ENCODE data around the gene KRT2.

DNA sequence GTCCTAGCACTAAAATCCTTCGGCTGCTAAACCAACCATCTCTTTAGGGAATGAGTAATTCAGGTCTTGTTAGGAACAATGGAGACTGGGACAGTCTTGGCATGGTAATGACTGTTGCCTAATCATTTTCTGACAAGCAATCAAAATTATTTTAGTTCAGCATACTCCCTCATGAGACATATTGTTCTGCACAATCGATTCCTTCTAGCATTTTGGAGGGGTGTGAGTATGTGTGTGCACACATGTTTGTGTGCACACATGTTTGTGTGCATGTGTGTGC, 30.3 kb upstream of the KRT2 start:
- TF ChIP-seq, protein P1, sequence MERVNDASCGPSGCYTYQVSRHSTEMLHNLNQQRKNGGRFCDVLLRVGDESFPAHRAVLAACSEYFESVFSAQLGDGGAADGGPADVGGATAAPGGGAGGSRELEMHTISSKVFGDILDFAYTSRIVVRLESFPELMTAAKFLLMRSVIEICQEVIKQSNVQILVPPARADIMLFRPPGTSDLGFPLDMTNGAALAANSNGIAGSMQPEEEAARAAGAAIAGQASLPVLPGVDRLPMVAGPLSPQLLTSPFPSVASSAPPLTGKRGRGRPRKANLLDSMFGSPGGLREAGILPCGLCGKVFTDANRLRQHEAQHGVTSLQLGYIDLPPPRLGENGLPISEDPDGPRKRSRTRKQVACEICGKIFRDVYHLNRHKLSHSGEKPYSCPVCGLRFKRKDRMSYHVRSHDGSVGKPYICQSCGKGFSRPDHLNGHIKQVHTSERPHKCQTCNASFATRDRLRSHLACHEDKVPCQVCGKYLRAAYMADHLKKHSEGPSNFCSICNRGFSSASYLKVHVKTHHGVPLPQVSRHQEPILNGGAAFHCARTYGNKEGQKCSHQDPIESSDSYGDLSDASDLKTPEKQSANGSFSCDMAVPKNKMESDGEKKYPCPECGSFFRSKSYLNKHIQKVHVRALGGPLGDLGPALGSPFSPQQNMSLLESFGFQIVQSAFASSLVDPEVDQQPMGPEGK (CRISPR knock-in tag; IDR thresholded peaks at IDR 0.05; ENCODE audit: borderline replicate concordance), result no peak
- no peak for TF ChIP-seq RARB (CRISPR knock-in tag; IDR thresholded peaks at IDR 0.05)
- TF ChIP-seq PPARA (CRISPR knock-in tag; IDR thresholded peaks at IDR 0.05; ENCODE audit: borderline replicate concordance), result no peak
- TF ChIP-seq ISL1 (CRISPR knock-in tag; IDR thresholded peaks at IDR 0.05), result no peak
- no peak for TF ChIP-seq ZNF8 (CRISPR knock-in tag; IDR thresholded peaks at IDR 0.05)
